Caco-2 (cell line): ENCODE data around the gene MYLK2. TPM values are rescaled to one million over a fixed set of nuclear protein-coding genes. Genes with fewer than 3 reads are reported as not detected.

Experiments
- Bru-seq: library from RNA; stranded (reverse); fragments of 400-500 nt; gene quantifications from one replicate; lab custom pipeline; 2021; lab: Mats Ljungman, UMichigan
- BruChase-seq, 2 experiments: library from RNA; stranded (reverse); fragments of 400-500 nt; gene quantifications; one replicate each; lab custom pipeline; 2021; lab: Mats Ljungman, UMichigan
- BruUV-seq: library from RNA; stranded (reverse); fragments of 400-500 nt; replicated peaks from 2 replicates; lab custom pipeline; 2021; lab: Mats Ljungman, UMichigan
- CTCF ChIA-PET: fragments of 300-600 bp; sonication (Branson Sonifier 250); formaldehyde crosslinking; loops from one replicate; lab custom pipeline; 2022; ENCODE audit warnings: antibody characterized with exemption; lab: Charles Lee
- POLR2A ChIA-PET: fragments of 300-600 bp; sonication (Branson Sonifier 250); formaldehyde crosslinking; loops from one replicate; lab custom pipeline; 2022; ENCODE audit warnings: antibody characterized with exemption; lab: Charles Lee
- DNase-seq, 2 experiments: peaks; one replicate each; pipeline versions ENCODE4 v3.0.0 to v3.0.0-alpha.2; 2020 to 2022
- H3K27me3 ChIP-seq: replicated peaks from 2 replicates; pipeline ENCODE4 v1.6.0; 2011; ENCODE audit warnings: low read length; ENCODE audit not compliant: control insufficient read depth, insufficient read depth
- H3K36me3 ChIP-seq: 2 replicates; pipeline ENCODE4 v1.5.1; 2011; ENCODE audit warnings: low read length; ENCODE audit not compliant: control insufficient read depth, insufficient read depth
- H3K4me1 ChIP-seq: fragments of 250-450 bp; sonication (Bioruptor Pico); 2 replicates; pipeline ENCODE4 v1.5.1; 2020; ENCODE audit warnings: mild to moderate bottlenecking
- H3K4me3 ChIP-seq: 2 replicates; pipeline ENCODE4 v1.5.1; 2011; ENCODE audit warnings: low read depth, mild to moderate bottlenecking, control low read depth, low read length
- H3K9me3 ChIP-seq: fragments of 250-450 bp; sonication (Bioruptor Pico); 2 replicates; pipeline ENCODE4 v1.5.1; 2020; ENCODE audit warnings: mild to moderate bottlenecking, moderate library complexity
- H3K27ac Mint-ChIP-seq: one replicate; pipeline ENCODE4 v1.8.0; 2022; ENCODE audit warnings: mixed read lengths; ENCODE audit not compliant: unreplicated experiment
- H3K27me3 Mint-ChIP-seq: one replicate; pipeline ENCODE4 v1.8.0; 2022; ENCODE audit warnings: mixed read lengths; ENCODE audit not compliant: insufficient read depth, unreplicated experiment
- H3K36me3 Mint-ChIP-seq: one replicate; pipeline ENCODE4 v1.8.0; 2022; ENCODE audit warnings: mild to moderate bottlenecking, mixed read lengths; ENCODE audit not compliant: insufficient read depth, unreplicated experiment
- H3K4me1 Mint-ChIP-seq: one replicate; pipeline ENCODE4 v1.8.0; 2022; ENCODE audit warnings: low read depth, mixed read lengths; ENCODE audit not compliant: unreplicated experiment
- H3K4me3 Mint-ChIP-seq: one replicate; pipeline ENCODE4 v1.8.0; 2022; ENCODE audit warnings: mild to moderate bottlenecking, moderate library complexity, mixed read lengths; ENCODE audit not compliant: unreplicated experiment
- H3K9me3 Mint-ChIP-seq: one replicate; pipeline ENCODE4 v1.8.0; 2022; ENCODE audit warnings: mixed read lengths; ENCODE audit not compliant: unreplicated experiment
- intact Hi-C: fragments of 100-400 bp; cut with micrococcal nuclease; formaldehyde crosslinking; loops from one replicate; pipeline ENCODE4 v1.10.0; 2022; ENCODE audit not compliant: unreplicated experiment
- long read RNA-seq: library from polyadenylated mRNA; stranded (forward); transcript quantifications from one replicate; pipeline ENCODE4 v2.0.0, GENCODE V29; 2022
- total RNA-seq: library from RNA; stranded (reverse); gene quantifications from 2 replicates; pipeline ENCODE4 v1.2.3, GENCODE V29; 2022
- TF ChIP-seq, protein P1 (sequence below), 2 experiments: fragments of 200-600 bp in 1 of 2; IDR thresholded peaks; 1 replicate in 1 of 2; 2 replicates in 1 of 2; pipeline versions ENCODE4 v1.5.1 to v1.8.0; 2011 to 2022; ENCODE audit warnings: antibody characterized with exemption in 1 of 2, control low read depth in 1 of 2, inconsistent platforms in 1 of 2, low read depth in 1 of 2, low read length in 1 of 2, mild to moderate bottlenecking in 1 of 2, moderate library complexity in 1 of 2; ENCODE audit not compliant: insufficient read depth in 1 of 2, severe bottlenecking in 1 of 2, unreplicated experiment in 1 of 2

The MYLK2 gene
- total RNA-seq (0.77 and 0.91 TPM in 2 replicates), Bru-seq, nascent RNA (percentile 37 among the genes with signal in this experiment), BruChase-seq, experiment 1, labeled RNA remaining after a 2-hour chase (percentile 45 among the genes with signal in this experiment), BruChase-seq, experiment 2, labeled RNA remaining after a 6-hour chase (percentile 43 among the genes with signal in this experiment)
- long read RNA-seq = 0 reads

DNA sequence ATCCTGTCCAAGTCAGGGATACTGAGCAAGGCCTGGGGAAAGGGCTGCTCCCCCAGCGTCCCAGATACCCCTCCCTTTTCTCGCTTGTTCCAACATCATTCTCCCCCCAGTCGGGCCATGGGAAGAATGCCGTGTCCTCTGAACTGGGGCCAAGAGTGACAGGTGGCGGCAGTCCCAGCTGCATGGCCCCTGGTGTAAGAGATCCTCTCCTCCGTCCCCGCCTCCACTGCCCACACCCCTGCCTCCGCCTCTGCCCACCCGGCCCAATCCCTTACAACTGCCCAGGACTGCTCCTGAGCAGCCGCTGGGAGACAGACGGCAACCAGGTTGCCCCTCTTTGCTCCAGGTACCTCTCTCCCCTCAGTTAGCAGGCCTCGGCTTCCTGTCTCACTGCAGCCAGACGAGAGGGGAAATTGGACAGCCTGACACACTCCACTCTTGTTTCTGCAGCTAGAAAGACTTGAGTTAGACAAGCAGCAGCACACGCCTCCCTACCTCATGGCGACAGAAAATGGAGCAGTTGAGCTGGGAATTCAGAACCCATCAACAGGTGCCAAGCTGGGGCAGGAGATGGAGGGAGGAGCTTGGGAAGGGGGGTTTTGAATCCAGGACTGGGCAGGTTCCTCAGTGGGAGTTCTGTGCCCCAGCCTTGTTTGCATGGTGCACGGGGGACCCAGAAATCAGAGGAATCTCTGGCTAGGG lies at the start of gene MYLK2:
MYLK2 (plus strand) TSS at position 274 of the 702 bp plus-strand sequence; CDS start at position 499, 225 bp downstream.
- Histone ChIP-seq H3K36me3 (no peaks in the 10 kb centered on the region), H3K4me1 (no peaks in the 10 kb centered on the region), H3K9me3 (no peaks in the 10 kb centered on the region), H3K4me3 (no peak within 1 kb of the TSS), H3K27me3 (no peaks in the 10 kb centered on the region)
- ChIA-PET CTCF (interaction anchor here (0.6 kb wide), 1 partner anchor 185 kb away, joined by 3 read pairs; no protein-coding TSS in a partner anchor), POLR2A (no interaction called here)
- Mint-ChIP-seq H3K27me3 (no peaks in the 10 kb centered on the region), H3K9me3 (no peaks in the 10 kb centered on the region), H3K4me1 (no peaks in the 10 kb centered on the region), H3K4me3 (no peak within 1 kb of the TSS), H3K36me3 (no peaks in the 10 kb centered on the region), H3K27ac (no peak within 1 kb of the TSS)
- DNase-seq = no peak
- TF ChIP-seq, protein P1, sequence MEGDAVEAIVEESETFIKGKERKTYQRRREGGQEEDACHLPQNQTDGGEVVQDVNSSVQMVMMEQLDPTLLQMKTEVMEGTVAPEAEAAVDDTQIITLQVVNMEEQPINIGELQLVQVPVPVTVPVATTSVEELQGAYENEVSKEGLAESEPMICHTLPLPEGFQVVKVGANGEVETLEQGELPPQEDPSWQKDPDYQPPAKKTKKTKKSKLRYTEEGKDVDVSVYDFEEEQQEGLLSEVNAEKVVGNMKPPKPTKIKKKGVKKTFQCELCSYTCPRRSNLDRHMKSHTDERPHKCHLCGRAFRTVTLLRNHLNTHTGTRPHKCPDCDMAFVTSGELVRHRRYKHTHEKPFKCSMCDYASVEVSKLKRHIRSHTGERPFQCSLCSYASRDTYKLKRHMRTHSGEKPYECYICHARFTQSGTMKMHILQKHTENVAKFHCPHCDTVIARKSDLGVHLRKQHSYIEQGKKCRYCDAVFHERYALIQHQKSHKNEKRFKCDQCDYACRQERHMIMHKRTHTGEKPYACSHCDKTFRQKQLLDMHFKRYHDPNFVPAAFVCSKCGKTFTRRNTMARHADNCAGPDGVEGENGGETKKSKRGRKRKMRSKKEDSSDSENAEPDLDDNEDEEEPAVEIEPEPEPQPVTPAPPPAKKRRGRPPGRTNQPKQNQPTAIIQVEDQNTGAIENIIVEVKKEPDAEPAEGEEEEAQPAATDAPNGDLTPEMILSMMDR (IDR thresholded peaks at IDR 0.05; ENCODE audit: insufficient read depth in 1 of 2, low read depth in 1 of 2, low read length in 1 of 2, severe bottlenecking in 1 of 2, unreplicated experiment in 1 of 2) = no peak
- BruUV-seq = no TSS peak
- intact Hi-C loops = no loop called here

DNA sequence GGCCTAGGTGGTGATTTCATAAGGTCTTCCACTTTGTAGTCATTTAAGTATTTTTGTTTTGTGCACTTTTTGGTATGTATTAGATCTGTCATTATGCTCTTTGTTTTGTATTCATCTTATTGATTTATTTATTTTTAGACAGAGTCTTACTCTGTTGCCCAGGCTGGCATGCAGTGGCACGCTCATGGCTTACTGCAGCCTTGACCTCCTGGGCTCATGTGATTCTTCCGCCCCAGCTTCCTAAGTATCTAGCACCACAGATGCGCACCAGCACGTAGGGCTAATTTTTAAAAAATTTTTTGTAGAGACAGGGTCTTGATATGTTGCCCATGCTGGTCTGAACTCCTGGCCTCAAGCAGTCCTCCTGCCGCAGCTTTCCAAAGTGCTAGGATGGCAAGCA lies 49.5 kb upstream of the MYLK2 start:
- H3K36me3 Mint-ChIP-seq = peaks cover 99% of the 10 kb centered on the region

DNA sequence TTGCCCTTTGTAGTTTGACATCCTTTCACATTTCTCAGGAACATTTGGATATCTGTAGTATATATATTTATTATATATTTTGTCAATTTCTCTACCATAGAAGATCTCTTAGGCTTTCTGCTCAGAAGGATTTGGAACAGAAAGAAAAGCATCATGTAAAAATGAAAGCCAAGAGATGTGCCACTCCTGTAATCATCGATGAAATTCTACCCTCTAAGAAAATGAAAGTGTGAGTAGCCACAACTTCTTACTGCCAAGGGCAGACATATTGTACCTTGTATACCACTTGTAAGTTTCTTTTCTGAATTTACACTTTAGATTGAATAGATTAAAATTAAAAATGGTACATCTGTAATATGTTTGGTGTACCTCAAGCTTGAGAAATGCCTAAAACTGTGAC lies 48.9 kb upstream of the MYLK2 start:
- Mint-ChIP-seq H3K4me3 (no peak overlapping the region), H3K4me1 (no peaks in the 10 kb centered on the region), H3K27me3 (no peaks in the 10 kb centered on the region), H3K36me3 (peaks cover 99% of the 10 kb centered on the region), H3K9me3 (no peaks in the 10 kb centered on the region), H3K27ac (no peak overlapping the region)
- BruUV-seq = no TSS peak
- Histone ChIP-seq H3K36me3 (peaks cover 5% of the 10 kb centered on the region), H3K27me3 (no peaks in the 10 kb centered on the region), H3K4me3 (no peak overlapping the region), H3K4me1 (no peaks in the 10 kb centered on the region), H3K9me3 (no peaks in the 10 kb centered on the region)
- ChIA-PET CTCF (no interaction called here), POLR2A (interaction anchor here (0.5 kb wide), 1 partner anchor 165 kb away, joined by 3 read pairs; the partner anchor contains the start of gene ID1)
- TF ChIP-seq, protein P1 (IDR thresholded peaks at IDR 0.05; ENCODE audit: insufficient read depth in 1 of 2, low read depth in 1 of 2, low read length in 1 of 2, severe bottlenecking in 1 of 2, unreplicated experiment in 1 of 2) = no peak
- intact Hi-C loops = no loop called here
- DNase-seq = no peak

More for the DNA sequence above, 49.5 kb upstream of the MYLK2 start:
- BruUV-seq = no TSS peak
- no peak overlapping the region for H3K4me3 ChIP-seq
- CTCF ChIA-PET = no interaction called here
- no peaks in the 10 kb centered on the region for H3K27me3 ChIP-seq
- Mint-ChIP-seq H3K27ac (no peak overlapping the region), H3K4me1 (no peaks in the 10 kb centered on the region), H3K4me3 (no peak overlapping the region), H3K27me3 (no peaks in the 10 kb centered on the region), H3K9me3 (no peaks in the 10 kb centered on the region)
- intact Hi-C loops = no loop called here
- POLR2A ChIA-PET = no interaction called here
- DNase-seq = no peak
- H3K9me3 ChIP-seq = no peaks in the 10 kb centered on the region
- TF ChIP-seq, protein P1 (IDR thresholded peaks at IDR 0.05; ENCODE audit: insufficient read depth in 1 of 2, low read depth in 1 of 2, low read length in 1 of 2, severe bottlenecking in 1 of 2, unreplicated experiment in 1 of 2) = no peak
- no peaks in the 10 kb centered on the region for H3K4me1 ChIP-seq
- peaks cover 4% of the 10 kb centered on the region for H3K36me3 ChIP-seq
